Activated effector memory CD4-positive, alpha-beta T cell treated with Interleukin-2 at 50 U/mL for 16 hours (primary cell): Measurements from ENCODE around the gene TMPRSS11D.

ENCODE experiments used
- DNase-seq: peaks from one replicate; pipeline ENCODE4 v3.0.0-alpha.2; 2020

The TMPRSS11D gene

DNA sequence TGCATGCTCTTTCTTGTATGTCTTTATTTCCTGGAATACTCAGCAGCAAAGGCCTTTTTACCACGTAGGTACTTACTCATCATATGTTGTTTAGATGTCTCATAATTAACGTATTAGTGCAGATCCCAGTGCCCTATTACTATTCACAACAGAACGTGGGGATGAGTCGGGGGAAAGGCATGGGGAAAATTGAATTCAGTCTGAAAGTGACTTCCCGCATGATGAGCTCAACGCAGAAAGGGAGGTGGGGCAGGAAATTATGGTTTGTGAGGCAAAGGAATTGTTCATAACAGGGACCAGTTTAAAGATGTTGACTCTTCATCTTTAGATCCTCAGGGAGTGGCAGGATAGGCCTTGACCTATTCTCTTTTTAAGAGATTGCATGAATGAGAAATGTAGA is 2.0 kb upstream of the TMPRSS11D start:
- no peak for DNase-seq

- DNase-seq = no peak
These were observed 899 bp upstream of the TMPRSS11D start for GRCh38 chr4:67884701-67885100.

DNA sequence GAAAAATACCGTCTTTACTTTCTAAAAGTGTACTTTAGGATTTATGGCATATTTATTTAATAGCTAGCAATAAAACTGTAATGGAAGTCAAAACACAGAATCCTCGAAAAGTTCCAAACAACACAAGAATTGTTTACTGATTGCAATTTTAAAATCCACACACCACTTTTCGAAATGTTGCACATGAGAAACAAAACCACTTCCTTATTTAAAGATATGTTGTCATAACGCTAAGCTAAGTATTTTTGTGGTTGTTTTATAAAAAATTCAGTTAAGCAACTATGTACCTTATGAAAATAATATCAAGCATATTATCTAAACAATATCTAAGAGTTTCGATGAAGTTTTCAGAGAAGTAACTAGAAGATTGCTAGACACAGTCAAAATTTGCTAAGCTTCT is 344 bp downstream of the TMPRSS11D start:
- DNase-seq = no peak

DNA sequence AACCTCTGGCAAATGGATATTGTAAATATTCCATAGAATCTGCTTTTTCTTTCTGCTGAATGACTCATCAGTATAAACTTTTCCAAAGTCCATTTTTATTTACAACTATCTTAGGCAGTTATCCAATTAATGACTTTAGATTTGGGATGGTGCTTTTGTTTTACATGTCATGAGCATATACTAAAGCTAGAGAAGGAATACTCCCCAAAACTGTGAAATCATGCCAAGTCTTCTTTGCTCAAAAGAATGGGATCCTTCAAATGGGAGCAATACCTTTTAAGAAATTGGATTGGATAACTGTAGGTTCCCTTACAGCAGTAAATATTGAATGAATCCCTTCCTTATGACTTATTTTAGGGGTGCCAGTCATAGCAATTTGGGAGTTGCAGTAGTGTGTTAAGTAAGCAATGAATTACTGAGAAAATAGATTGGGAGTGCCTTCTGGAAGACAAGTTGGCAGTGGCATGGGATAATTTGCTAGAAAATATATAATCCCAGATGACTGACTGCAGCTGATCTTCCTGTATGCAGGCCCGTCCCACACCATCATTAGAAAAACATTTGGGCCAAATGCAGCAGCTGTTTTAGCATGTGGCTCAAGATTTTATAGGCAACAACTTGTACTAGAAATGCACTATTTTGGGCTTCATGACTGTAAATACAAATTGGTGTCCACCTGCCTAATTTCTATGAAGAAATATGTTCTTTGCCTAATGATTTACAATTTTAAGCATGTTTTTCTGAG is 2.8 kb downstream of the TMPRSS11D start:
- DNase-seq = no peak

- no peak for DNase-seq
These were observed 4.3 kb downstream of the TMPRSS11D start for GRCh38 chr4:67879486-67879885.

GRCh38 chr4:67877086-67877485 is 6.7 kb downstream of the TMPRSS11D start:
- no peak for DNase-seq

DNA sequence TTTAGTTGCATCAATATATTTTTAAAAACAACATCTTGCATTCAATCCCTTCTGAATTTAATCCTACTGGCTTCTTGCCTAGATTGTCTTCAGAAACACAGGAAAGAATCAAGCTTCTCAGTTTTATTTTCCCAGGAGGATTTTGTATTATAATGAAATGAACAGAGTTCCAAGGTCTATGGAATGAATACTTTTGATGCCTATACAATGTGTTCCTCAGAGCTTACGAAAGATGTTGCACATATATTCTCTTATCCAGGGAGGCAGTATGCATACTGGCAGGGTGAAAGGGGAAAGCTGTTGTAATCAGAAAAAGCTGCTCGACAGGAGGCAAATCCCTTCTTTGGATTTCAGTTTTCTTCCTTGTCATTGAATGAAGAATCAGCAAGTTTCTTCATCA is 8.8 kb downstream of the TMPRSS11D start:
- DNase-seq = no peak

- DNase-seq = no peak
These were observed 10.7 kb downstream of the TMPRSS11D start for GRCh38 chr4:67873116-67873515.

GRCh38 chr4:67871867-67872266 is 11.9 kb downstream of the TMPRSS11D start:
- DNase-seq = no peak

GRCh38 chr4:67869580-67870190 is 14.1 kb downstream of the TMPRSS11D start:
- no peak for DNase-seq

GRCh38 chr4:67861513-67861912 is 22.3 kb downstream of the TMPRSS11D start:
- no peak for DNase-seq

DNA sequence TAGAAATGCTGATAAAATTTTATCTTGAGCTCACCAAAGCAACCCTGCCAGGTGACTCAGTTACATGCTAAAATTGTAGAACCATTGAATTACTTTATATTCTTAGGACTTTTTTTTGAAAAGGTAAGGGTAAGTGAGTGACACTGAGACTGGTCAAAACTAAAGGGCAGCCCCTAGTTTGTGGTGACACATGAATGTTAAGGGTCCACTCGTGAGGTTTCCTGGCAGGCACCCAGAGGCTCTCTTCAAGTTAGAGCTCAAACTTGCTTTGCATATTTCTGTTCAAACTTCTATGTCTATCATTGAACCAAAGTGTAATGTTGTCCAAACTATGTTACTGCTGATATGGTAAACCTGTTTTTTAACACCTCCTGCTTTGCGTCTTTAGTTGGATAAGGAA is 30.5 kb downstream of the TMPRSS11D start:
- DNase-seq = no peak

GRCh38 chr4:67820903-67821302 is 62.9 kb downstream of the TMPRSS11D start:
- no peak for DNase-seq

DNA sequence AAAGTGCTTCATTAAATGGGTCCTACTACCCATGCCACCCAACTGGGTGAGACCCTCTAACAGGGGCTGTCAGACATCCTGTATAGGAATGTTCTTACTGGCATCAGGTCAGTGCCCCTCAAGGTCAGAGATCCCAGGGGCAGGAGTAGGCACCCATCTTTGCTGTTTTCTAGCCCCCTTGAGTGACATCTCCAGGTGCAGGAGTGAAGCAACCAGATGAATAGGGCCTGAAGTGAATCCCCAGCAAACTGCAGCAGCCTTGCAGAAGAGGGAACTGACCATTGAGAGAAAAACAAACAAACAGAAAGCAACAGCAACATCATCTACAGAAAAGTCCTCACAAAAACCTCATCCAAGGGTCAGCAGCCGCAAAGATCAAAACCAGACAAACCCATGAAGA is 73.8 kb downstream of the TMPRSS11D start:
- DNase-seq = no peak

DNA sequence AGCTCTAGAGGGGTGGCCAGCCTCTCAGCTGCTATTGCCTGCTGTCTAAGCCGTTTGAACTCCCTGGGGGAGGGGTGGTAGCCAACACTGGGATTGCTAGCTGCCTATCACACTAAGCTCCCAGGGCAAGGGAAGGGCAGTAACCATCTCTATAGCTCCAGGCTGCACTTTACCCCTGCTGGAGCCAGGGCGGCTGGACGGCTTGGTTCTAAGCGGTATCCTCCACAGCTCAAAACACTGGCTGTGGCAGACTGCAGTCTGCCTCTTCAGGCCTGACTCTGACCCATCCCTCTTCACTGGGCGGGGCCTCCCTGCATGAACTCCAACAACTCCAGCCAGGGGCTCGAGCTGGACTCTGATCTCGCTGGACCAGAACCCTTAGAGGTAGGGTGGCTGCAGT is 74.3 kb downstream of the TMPRSS11D start:
- DNase-seq = no peak

- no peak for DNase-seq
These were observed 87.0 kb downstream of the TMPRSS11D start for GRCh38 chr4:67796810-67797209.

- no peak for DNase-seq
These were observed 93.1 kb downstream of the TMPRSS11D start for GRCh38 chr4:67790721-67791120.

DNA sequence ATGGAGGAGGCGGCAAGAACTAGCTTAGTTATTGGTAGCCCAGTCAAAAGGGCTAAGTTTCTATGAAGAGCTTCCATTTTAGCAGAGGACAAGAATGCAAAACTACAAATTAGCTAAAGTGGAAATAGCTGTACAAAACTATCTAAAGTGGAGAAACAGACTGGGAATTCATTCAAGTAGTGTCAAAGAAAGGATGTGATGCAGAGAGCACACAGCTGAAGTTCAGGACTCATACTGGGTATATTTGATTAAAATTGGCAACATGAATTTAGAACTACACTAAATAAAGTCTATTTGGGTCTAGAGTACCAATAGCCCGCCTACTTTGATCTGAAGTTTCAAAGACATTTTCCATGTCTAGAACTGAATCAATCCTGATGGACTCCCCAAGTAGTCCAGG is 96.5 kb downstream of the TMPRSS11D start:
- no peak for DNase-seq

- DNase-seq = no peak
These were observed 98.3 kb downstream of the TMPRSS11D start for GRCh38 chr4:67785528-67785927.

DNA sequence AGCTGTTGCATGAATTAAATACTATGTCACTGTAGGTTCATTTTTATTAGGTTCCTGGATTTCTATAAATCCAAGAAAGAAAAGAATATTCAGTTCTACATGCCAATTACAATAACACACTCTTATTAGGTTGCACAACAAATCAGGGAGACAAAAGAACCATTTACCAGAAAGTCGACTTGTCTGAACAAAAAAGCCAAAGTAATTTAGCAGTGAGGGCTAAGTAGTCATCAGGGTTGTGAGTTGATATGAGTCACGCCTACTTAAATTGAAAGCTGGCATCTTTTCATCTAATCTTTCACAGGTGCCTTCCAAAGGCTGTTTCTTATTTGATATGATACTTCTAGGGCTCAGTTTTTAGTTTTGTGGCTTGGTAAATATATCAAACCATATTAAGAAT is 104.2 kb downstream of the TMPRSS11D start:
- no peak for DNase-seq

- DNase-seq = no peak
These were observed 107.1 kb downstream of the TMPRSS11D start for GRCh38 chr4:67776746-67777145.
